GM12891 (cell line): Measurements from ENCODE around the gene BEND3.

Experiments
- PAX5 ChIP-seq: IDR thresholded peaks from 2 replicates; pipeline ENCODE4 v1.6.1; 2011; ENCODE audit warnings: low read length, moderate library complexity, mild to moderate bottlenecking; ENCODE audit not compliant: insufficient read depth, severe bottlenecking
- POLR2A ChIP-seq: IDR thresholded peaks from 2 replicates; pipeline ENCODE4 v1.6.1; 2011; ENCODE audit warnings: low read depth, low read length, control low read depth
- POLR2AphosphoS5 ChIP-seq: IDR thresholded peaks from 2 replicates; pipeline ENCODE4 v1.6.1; 2011; ENCODE audit warnings: low read depth, low read length, control low read depth

GRCh38 chr6:107120404-107120803 lies 5.1 kb upstream of the BEND3 start:
- TF ChIP-seq POLR2A, result no peak
- TF ChIP-seq POLR2AphosphoS5, result no peak
- TF ChIP-seq PAX5, result no peak
